CD4-positive, alpha-beta memory T cell (primary cell): ENCODE results near the gene GNA14. TPM values are rescaled to one million over a fixed set of nuclear protein-coding genes. Genes with fewer than 3 reads are reported as not detected.

Experiments used
- CTCF ChIA-PET: fragments of 350-600 bp; sonication (Branson Sonifier 250); formaldehyde crosslinking; loops from one replicate; lab custom pipeline; 2021; ENCODE audit warnings: inconsistent platforms; ENCODE audit not compliant: partially characterized antibody; lab: Charles Lee
- POLR2A ChIA-PET: fragments of 350-600 bp; sonication (Branson Sonifier 250); formaldehyde crosslinking; loops from one replicate; lab custom pipeline; 2021; ENCODE audit not compliant: partially characterized antibody; lab: Charles Lee
- DNase-seq, 5 donors: peaks; one replicate each; pipeline versions ENCODE4 v3.0.0 to v3.0.0-alpha.2; 2020 to 2022; ENCODE audit warnings: mixed read lengths in 1 of 5
- H3K27ac ChIP-seq: one replicate; pipeline ENCODE4 v1.7.0; 2013; ENCODE audit warnings: low read depth, low read length
- H3K27me3 ChIP-seq: 2 replicates; pipeline ENCODE4 v1.7.0; 2013; ENCODE audit warnings: mild to moderate bottlenecking, low read length, moderate library complexity; ENCODE audit not compliant: insufficient read depth
- H3K36me3 ChIP-seq: 2 replicates; pipeline ENCODE4 v1.7.0; 2013; ENCODE audit warnings: mild to moderate bottlenecking, low read length, moderate library complexity; ENCODE audit not compliant: insufficient read depth
- H3K4me1 ChIP-seq: 2 replicates; pipeline ENCODE4 v1.7.0; 2013; ENCODE audit warnings: mild to moderate bottlenecking, low read length, moderate library complexity; ENCODE audit not compliant: insufficient read depth
- H3K4me3 ChIP-seq, 2 donors: one replicate each; pipeline ENCODE4 v1.7.0; 2013; ENCODE audit warnings: low read length in 2 of 2, mild to moderate bottlenecking in 1 of 2
- H3K9me3 ChIP-seq, 2 donors: one replicate each; pipeline ENCODE4 v1.7.0; 2013; ENCODE audit warnings: low read length in 2 of 2, control low read depth in 1 of 2; ENCODE audit not compliant: control insufficient read depth in 1 of 2
- H3K27ac Mint-ChIP-seq, 7 donors: one replicate each; pipeline ENCODE4 v1.8.0; 2020 to 2021; ENCODE audit warnings: mixed read lengths in 7 of 7, mild to moderate bottlenecking in 6 of 7, inconsistent platforms in 3 of 7, moderate library complexity in 3 of 7
- H3K27me3 Mint-ChIP-seq, 2 donors: one replicate each; pipeline ENCODE4 v1.8.0; 2020 to 2021; ENCODE audit warnings: mixed read lengths in 2 of 2
- H3K36me3 Mint-ChIP-seq, 2 donors: one replicate each; pipeline ENCODE4 v1.8.0; 2020 to 2021; ENCODE audit warnings: mixed read lengths in 2 of 2, inconsistent platforms in 1 of 2, mild to moderate bottlenecking in 1 of 2
- H3K4me1 Mint-ChIP-seq, 4 donors: one replicate each; pipeline ENCODE4 v1.8.0; 2020 to 2021; ENCODE audit warnings: mixed read lengths in 4 of 4, mild to moderate bottlenecking in 1 of 4
- H3K4me3 Mint-ChIP-seq, 8 donors: one replicate each; pipeline ENCODE4 v1.8.0; 2020 to 2021; ENCODE audit warnings: mixed read lengths in 8 of 8, mild to moderate bottlenecking in 7 of 8, moderate library complexity in 6 of 8, inconsistent platforms in 3 of 8
- H3K9me3 Mint-ChIP-seq, 8 donors: one replicate each; pipeline ENCODE4 v1.8.0; 2020 to 2021; ENCODE audit warnings: mixed read lengths in 8 of 8, mild to moderate bottlenecking in 5 of 8, inconsistent platforms in 3 of 8, moderate library complexity in 1 of 8
- intact Hi-C: fragments of 100-400 bp; cut with micrococcal nuclease; formaldehyde crosslinking; loops from one replicate; pipeline ENCODE4 v1.15.1; 2023
- polyA plus RNA-seq, 2 donors: library from polyadenylated mRNA; unstranded; fragments of 300-500 nt; fragmentation: Illumina TruSeq; gene quantifications; one replicate each; pipeline ENCODE4 v1.2.3, GENCODE V29; 2021
- total RNA-seq, 2 experiments: library from RNA; stranded (reverse); gene quantifications; one replicate each; pipeline ENCODE4 v1.2.3, GENCODE V29; 2021

GNA14 gene
- total and polyA plus RNA-seq, 4 experiments from 2014 or later: not detected

DNA sequence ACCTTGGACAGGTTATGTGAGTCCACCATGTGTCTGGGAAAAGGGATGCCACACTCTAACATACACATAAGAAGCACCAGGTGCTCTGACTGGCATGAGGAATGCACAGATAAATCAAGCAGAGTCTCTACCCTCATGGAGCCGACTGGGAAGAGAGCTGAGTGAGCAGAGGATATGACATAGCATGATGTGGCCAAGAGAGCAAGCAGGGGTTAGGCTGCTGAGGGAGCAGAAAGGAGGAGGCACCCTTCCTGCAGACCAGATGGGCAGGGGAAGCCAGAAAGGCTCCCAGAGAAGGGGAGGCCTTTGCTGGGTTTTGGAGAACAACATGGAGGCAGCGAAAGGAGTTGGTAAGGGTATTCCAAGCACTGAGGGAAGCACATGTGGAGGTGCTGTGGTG lies 223.1 kb downstream of the GNA14 start:
- ChIA-PET CTCF (interaction anchor here (1.3 kb wide), 1 partner anchor 32 kb away, joined by 3 read pairs; no protein-coding TSS in a partner anchor), POLR2A (no interaction called here)
- H3K27me3 Mint-ChIP-seq: no peaks in the 10 kb centered on the region
- no peaks in the 10 kb centered on the region for H3K9me3 ChIP-seq
- H3K4me3 Mint-ChIP-seq: no peak overlapping the region
- H3K36me3 ChIP-seq: no peaks in the 10 kb centered on the region
- peaks cover 0 to 9% of the 10 kb centered on the region in 2 donors for H3K36me3 Mint-ChIP-seq
- no peak overlapping the region for H3K27ac Mint-ChIP-seq
- H3K4me1 ChIP-seq: no peaks in the 10 kb centered on the region
- no peak overlapping the region for H3K27ac ChIP-seq
- H3K27me3 ChIP-seq: no peaks in the 10 kb centered on the region
- H3K4me1 Mint-ChIP-seq: no peaks in the 10 kb centered on the region
- peaks cover 0 to 4% (median 0%) of the 10 kb centered on the region in 8 donors for H3K9me3 Mint-ChIP-seq
- intact Hi-C loops: no loop called here
- no peak overlapping the region for H3K4me3 ChIP-seq
- DNase-seq: no peak

DNA sequence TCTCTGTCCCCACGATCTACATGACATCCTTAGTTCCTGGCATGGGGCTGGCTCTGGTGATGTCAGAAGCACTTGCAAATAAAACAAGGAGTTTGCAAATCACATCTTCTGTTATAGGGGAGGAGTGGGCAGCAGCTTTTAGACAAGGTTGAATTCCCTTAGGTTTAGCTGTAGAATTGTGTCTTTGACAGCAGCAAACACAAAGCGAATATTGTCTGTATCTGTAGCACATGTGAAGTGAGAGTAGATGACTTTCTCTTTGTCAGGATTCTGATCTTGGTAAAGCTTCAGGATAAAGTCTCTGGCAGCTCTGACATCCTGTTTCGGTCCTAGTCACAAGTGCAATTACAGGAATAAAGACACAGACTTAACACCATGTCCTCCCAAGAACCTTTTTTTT lies 224.3 kb downstream of the GNA14 start:
- Mint-ChIP-seq H3K27ac (no peak overlapping the region), H3K4me1 (no peaks in the 10 kb centered on the region), H3K9me3 (peaks cover 0 to 4% (median 0%) of the 10 kb centered on the region in 8 donors), H3K4me3 (no peak overlapping the region), H3K36me3 (peaks cover 0 to 9% of the 10 kb centered on the region in 2 donors), H3K27me3 (no peaks in the 10 kb centered on the region)
- H3K4me3 ChIP-seq: no peak overlapping the region
- H3K4me1 ChIP-seq: no peaks in the 10 kb centered on the region
- DNase-seq: no peak
- POLR2A ChIA-PET: no interaction called here
- intact Hi-C loops: no loop called here
- CTCF ChIA-PET: interaction anchor here (1.1 to 1.8 kb wide), 4 partner anchors 8 to 33 kb away, joined by 3 to 5 read pairs (median 4); no protein-coding TSS in a partner anchor
- H3K27me3 ChIP-seq: no peaks in the 10 kb centered on the region
- H3K36me3 ChIP-seq: no peaks in the 10 kb centered on the region
- H3K9me3 ChIP-seq: no peaks in the 10 kb centered on the region
- no peak overlapping the region for H3K27ac ChIP-seq

DNA sequence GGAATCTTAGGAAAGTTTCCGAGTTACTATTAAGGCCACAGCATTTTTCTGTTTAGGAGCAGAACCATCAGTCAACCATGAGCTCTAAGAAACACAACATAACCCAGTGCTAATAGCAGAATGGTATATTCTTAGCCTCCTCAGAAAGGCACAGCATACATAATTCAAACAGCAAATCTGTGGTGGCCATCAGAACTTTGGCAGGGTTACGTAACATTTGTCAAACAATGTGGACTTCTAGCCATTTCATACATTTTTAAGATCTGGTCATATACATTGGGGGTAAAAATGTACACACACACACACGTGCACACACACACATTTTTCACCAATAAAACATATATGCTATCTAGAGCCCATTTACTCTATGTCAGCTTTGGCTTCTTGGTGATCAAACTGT lies 225.2 kb downstream of the GNA14 start:
- ChIA-PET POLR2A (no interaction called here), CTCF (interaction anchor here (1.4 to 1.8 kb wide), 2 partner anchors 9 to 10 kb away, joined by 3 to 5 read pairs; no protein-coding TSS in a partner anchor)
- H3K9me3 ChIP-seq: no peaks in the 10 kb centered on the region
- Mint-ChIP-seq H3K4me3 (no peak overlapping the region), H3K4me1 (no peaks in the 10 kb centered on the region), H3K27me3 (no peaks in the 10 kb centered on the region), H3K9me3 (peaks cover 0 to 4% (median 0%) of the 10 kb centered on the region in 8 donors), H3K27ac (no peak overlapping the region), H3K36me3 (peaks cover 0 to 15% of the 10 kb centered on the region in 2 donors)
- intact Hi-C loops: no loop called here
- no peaks in the 10 kb centered on the region for H3K27me3 ChIP-seq
- DNase-seq: no peak
- H3K4me1 ChIP-seq: no peaks in the 10 kb centered on the region
- H3K27ac ChIP-seq: no peak overlapping the region
- no peak overlapping the region for H3K4me3 ChIP-seq
- no peaks in the 10 kb centered on the region for H3K36me3 ChIP-seq

DNA sequence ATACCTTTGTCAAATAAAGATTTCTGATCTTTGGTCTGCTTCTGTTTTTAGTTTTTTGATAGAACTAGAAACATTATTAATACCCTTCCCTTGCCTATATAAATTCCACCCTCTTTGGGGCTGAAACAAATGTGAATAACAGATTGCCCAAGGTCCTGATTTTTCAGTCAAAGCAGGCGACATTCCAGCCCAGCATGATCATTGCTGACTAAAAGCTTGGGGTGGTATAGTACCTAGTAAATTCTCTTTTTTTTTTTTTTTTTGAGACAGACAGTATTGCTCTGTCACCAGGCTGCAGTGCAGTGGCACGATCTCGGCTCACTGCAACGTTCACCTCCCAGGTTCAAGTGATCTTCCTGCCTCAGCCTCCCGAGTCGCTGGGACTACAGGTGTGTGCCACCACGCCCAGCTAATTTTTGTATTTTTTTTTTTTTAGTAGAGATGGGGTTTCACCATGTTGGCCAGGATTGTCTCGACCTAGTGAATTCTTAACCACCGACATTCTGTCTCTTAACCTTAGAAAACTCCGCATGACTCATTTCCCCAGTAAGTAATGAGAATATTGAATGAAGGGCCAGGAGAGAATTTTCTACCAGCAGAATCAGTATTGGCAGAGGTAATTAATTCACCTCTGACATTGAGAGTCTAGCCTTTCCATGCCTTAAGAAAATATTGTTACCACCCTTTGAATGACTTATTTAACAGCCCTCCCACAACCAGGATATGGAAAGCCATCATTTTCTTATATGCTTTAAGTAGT lies 226.4 kb downstream of the GNA14 start:
- no peak overlapping the region for H3K27ac Mint-ChIP-seq
- intact Hi-C loops: no loop called here
- Histone ChIP-seq H3K27ac (no peak overlapping the region), H3K27me3 (no peaks in the 10 kb centered on the region), H3K4me3 (no peak overlapping the region), H3K36me3 (no peaks in the 10 kb centered on the region), H3K9me3 (no peaks in the 10 kb centered on the region), H3K4me1 (no peaks in the 10 kb centered on the region)
- no peaks in the 10 kb centered on the region for H3K27me3 Mint-ChIP-seq
- H3K9me3 Mint-ChIP-seq: peaks cover 0 to 4% (median 0%) of the 10 kb centered on the region in 8 donors
- DNase-seq: no peak
- ChIA-PET CTCF (interaction anchor here (0.6 to 1.4 kb wide), 2 partner anchors 12 to 124 kb away, joined by 3 read pairs; no protein-coding TSS in a partner anchor), POLR2A (no interaction called here)
- H3K4me3 Mint-ChIP-seq: no peak overlapping the region
- H3K4me1 Mint-ChIP-seq: no peaks in the 10 kb centered on the region
- H3K36me3 Mint-ChIP-seq: peaks cover 0 to 15% of the 10 kb centered on the region in 2 donors

DNA sequence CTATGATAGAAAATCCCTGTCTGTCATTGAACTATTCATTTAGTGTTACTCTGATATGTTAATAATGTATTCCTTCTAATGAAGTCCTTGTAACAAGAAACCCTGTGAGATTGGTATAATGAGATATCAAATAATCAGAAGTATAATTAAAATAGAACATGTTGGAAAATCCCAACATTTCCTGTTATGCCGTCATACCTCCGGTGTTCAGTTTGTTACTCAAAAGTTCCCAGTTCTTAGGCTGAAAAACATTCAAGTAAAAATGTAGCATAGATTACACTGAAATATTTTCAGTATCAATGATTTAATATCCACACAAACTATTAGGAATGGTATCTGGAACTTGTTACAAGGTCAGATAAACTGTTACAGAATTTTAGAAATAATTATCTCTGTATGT lies 227.5 kb downstream of the GNA14 start:
- Histone ChIP-seq H3K27me3 (no peaks in the 10 kb centered on the region), H3K36me3 (no peaks in the 10 kb centered on the region), H3K4me1 (no peaks in the 10 kb centered on the region), H3K27ac (no peak overlapping the region), H3K9me3 (no peaks in the 10 kb centered on the region), H3K4me3 (no peak overlapping the region)
- no peak for DNase-seq
- H3K4me3 Mint-ChIP-seq: no peak overlapping the region
- POLR2A ChIA-PET: interaction anchor here (1.0 kb wide), 1 partner anchor 14 kb away, joined by 4 read pairs; no protein-coding TSS in a partner anchor
- peaks cover 0 to 4% (median 0%) of the 10 kb centered on the region in 8 donors for H3K9me3 Mint-ChIP-seq
- intact Hi-C loops: no loop called here
- H3K4me1 Mint-ChIP-seq: no peaks in the 10 kb centered on the region
- CTCF ChIA-PET: interaction anchor here (0.9 kb wide), 1 partner anchor 23 kb away, joined by 3 read pairs; no protein-coding TSS in a partner anchor
- no peaks in the 10 kb centered on the region for H3K27me3 Mint-ChIP-seq
- peaks cover 0 to 15% of the 10 kb centered on the region in 2 donors for H3K36me3 Mint-ChIP-seq
- no peak overlapping the region for H3K27ac Mint-ChIP-seq

DNA sequence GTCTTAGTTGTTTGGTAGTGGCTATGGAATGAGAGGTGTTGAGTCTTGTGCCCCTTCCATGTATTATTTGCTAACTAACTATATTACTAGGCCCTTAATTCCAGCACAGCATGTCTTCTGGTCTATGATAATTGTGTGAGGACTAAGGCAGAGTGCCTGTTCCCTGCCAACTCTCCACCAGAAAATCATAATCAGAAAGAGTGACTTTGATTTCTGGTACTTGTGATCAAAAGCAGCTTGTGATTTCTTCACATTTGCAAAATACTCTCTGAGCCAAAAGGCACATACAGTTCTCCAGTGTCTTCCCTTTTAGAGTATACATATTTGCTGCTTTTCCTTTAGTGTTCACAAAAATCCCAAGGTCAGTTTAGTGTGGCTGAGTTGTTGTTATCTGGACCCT lies 229.9 kb downstream of the GNA14 start:
- H3K36me3 Mint-ChIP-seq: peaks cover 0 to 10% of the 10 kb centered on the region in 2 donors
- Histone ChIP-seq H3K36me3 (no peaks in the 10 kb centered on the region), H3K27me3 (no peaks in the 10 kb centered on the region), H3K9me3 (no peaks in the 10 kb centered on the region), H3K4me3 (no peak overlapping the region), H3K4me1 (no peaks in the 10 kb centered on the region), H3K27ac (no peak overlapping the region)
- POLR2A ChIA-PET: no interaction called here
- no peak for DNase-seq
- no peaks in the 10 kb centered on the region for H3K27me3 Mint-ChIP-seq
- H3K9me3 Mint-ChIP-seq: peaks cover 0 to 2% (median 0%) of the 10 kb centered on the region in 8 donors
- peak overlapping the region in 1 of 7 donors; percentile 17 for H3K27ac Mint-ChIP-seq
- intact Hi-C loops: no loop called here
- no peak overlapping the region for H3K4me3 Mint-ChIP-seq
- CTCF ChIA-PET: interaction anchor here (0.9 to 1.6 kb wide), 3 partner anchors 15 to 38 kb away, joined by 3 to 6 read pairs (median 3); no protein-coding TSS in a partner anchor
- no peaks in the 10 kb centered on the region for H3K4me1 Mint-ChIP-seq

DNA sequence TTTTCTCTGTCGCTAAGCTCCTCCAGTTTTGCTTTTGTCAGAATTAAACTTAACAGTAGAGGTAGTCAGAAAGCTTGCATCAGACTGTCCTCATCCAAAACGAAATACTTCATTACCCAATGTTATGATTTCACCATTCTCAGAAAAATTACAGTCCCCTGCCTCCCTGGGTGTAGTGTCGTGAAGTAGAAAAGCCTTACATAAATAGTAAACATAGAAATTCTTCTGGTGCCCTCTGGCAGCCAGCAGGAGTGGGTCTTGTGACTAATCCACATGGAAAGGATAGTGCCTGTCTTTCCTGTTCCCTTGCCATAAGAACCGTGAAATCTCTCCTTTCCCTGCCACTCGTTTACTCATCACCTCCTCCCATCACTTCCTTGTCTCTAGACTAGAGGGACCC lies 230.6 kb downstream of the GNA14 start:
- Mint-ChIP-seq H3K4me1 (no peaks in the 10 kb centered on the region), H3K36me3 (peaks cover 0 to 10% of the 10 kb centered on the region in 2 donors), H3K27ac (peak overlapping the region in 2 of 7 donors; percentile 23 to 53), H3K27me3 (no peaks in the 10 kb centered on the region), H3K9me3 (peaks cover 0 to 2% (median 0%) of the 10 kb centered on the region in 8 donors), H3K4me3 (no peak overlapping the region)
- CTCF ChIA-PET: interaction anchor here (1.4 to 1.6 kb wide), 2 partner anchors 16 to 39 kb away, joined by 3 to 6 read pairs; no protein-coding TSS in a partner anchor
- POLR2A ChIA-PET: no interaction called here
- H3K36me3 ChIP-seq: no peaks in the 10 kb centered on the region
- intact Hi-C loops: no loop called here
- DNase-seq: no peak
- H3K4me3 ChIP-seq: no peak overlapping the region
- no peaks in the 10 kb centered on the region for H3K9me3 ChIP-seq
- no peak overlapping the region for H3K27ac ChIP-seq
- H3K4me1 ChIP-seq: no peaks in the 10 kb centered on the region
- no peaks in the 10 kb centered on the region for H3K27me3 ChIP-seq
